NB4 (cell line): ENCODE data around the gene GPR108.

Experiments used
- CTCF ChIP-seq: IDR thresholded peaks from one replicate; pipeline ENCODE4 v1.5.1; 2012; ENCODE audit warnings: low read depth, low read length
- MYC ChIP-seq: IDR thresholded peaks from 2 replicates; pipeline ENCODE4 v1.6.1; 2011; ENCODE audit warnings: low read depth, low read length
- POLR2A ChIP-seq: IDR thresholded peaks from 2 replicates; pipeline ENCODE4 v1.6.1; 2011; ENCODE audit warnings: mild to moderate bottlenecking; ENCODE audit not compliant: insufficient read length; ENCODE audit errors: extremely low read depth

GRCh38 chr19:6717036-6717435, 20.3 kb downstream of the GPR108 start:
- TF ChIP-seq CTCF (no peak), POLR2A (no peak), MYC (no peak)
